ENCODE results near the gene CALML3.
A peak's percentile ranks its signal among the peaks of the same experiment; 100 is the strongest.

CALML3 gene

GRCh38 chr10:5545778-5546710 is 21.3 kb downstream of the CALML3 start:
- H3K4me1 ChIP-seq (ENCODE audit: control insufficient read depth, insufficient read depth, low read length) = peaks cover 11% of the 10 kb centered on the region
- H3K27ac ChIP-seq (ENCODE audit: low read depth, low read length) = peak overlapping the region; percentile 80
- no peaks in the 10 kb centered on the region for H3K36me3 ChIP-seq (ENCODE audit: control insufficient read depth, insufficient read depth, low read length)
- H3K27me3 ChIP-seq (ENCODE audit: control insufficient read depth, insufficient read depth, low read length) = no peaks in the 10 kb centered on the region
- no peak overlapping the region for H3K4me3 ChIP-seq (ENCODE audit: low read length)
- no peak overlapping the region for H3K9ac ChIP-seq (ENCODE audit: low read length)

DNA sequence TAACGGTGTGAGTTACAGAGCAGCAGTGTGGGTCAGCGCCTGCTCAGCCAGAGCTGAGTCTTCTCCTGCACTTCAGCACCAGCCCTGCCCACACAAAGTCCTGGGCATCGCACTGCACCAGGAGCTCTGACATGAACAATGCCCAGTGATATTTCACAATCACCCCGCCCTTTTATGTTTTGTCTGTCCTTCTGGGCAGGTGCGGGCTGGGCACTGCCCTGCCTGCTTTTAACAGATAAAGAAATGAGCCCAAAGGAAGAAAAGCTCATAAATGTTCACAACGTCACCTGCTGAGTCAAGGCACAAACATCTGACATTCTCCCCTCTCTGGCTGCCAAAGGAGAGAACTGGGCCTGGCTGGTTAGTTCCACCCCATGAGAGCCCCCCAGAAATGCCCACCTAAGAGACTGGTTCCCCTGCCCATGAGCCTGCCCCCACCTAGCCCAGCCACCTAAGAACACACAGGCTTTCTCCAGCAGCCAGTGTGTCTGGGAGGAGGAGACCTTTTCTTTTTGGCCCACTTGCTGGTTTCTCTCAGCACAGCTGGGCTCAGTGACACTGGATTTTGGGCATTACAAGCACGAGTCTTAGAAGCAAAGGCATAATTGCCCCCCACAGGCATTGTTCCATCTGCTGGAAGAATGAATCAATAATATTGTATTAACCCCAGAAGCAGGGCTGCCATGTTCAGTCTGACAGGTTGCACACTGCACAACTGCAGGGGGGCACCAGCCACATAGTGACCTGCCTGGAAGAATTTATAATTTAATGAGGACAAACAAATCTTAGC is 22.3 kb downstream of the CALML3 start:
- peak overlapping the region; percentile 80 for H3K27ac ChIP-seq (ENCODE audit: low read depth, low read length)
- H3K4me1 ChIP-seq (ENCODE audit: control insufficient read depth, insufficient read depth, low read length) = peaks cover 11% of the 10 kb centered on the region
- H3K9ac ChIP-seq (ENCODE audit: low read length) = peak overlapping the region; percentile 69
- no peaks in the 10 kb centered on the region for H3K36me3 ChIP-seq (ENCODE audit: control insufficient read depth, insufficient read depth, low read length)
- H3K27me3 ChIP-seq (ENCODE audit: control insufficient read depth, insufficient read depth, low read length) = no peaks in the 10 kb centered on the region
- peak overlapping the region; percentile 44 for H3K4me3 ChIP-seq (ENCODE audit: low read length)

DNA sequence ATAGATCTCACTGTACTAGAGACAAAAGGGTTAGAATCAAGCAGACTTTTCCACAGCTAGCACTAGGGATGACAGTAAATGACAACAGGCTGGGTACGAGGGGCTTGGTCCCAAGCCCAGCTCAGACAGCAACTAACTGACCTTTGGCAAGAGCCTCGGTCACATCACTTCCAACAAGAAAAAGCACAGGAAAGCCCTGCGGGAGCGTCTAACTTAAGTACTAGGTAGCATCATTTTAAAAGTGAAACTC is 22.8 kb downstream of the CALML3 start:
- Histone ChIP-seq H3K36me3 (ENCODE audit: control insufficient read depth, insufficient read depth, low read length) (no peaks in the 10 kb centered on the region), H3K27me3 (ENCODE audit: control insufficient read depth, insufficient read depth, low read length) (no peaks in the 10 kb centered on the region), H3K27ac (ENCODE audit: low read depth, low read length) (peak overlapping the region; percentile 80), H3K4me3 (ENCODE audit: low read length) (peak overlapping the region; percentile 44), H3K9ac (ENCODE audit: low read length) (peak overlapping the region; percentile 69), H3K4me1 (ENCODE audit: control insufficient read depth, insufficient read depth, low read length) (peaks cover 11% of the 10 kb centered on the region)

DNA sequence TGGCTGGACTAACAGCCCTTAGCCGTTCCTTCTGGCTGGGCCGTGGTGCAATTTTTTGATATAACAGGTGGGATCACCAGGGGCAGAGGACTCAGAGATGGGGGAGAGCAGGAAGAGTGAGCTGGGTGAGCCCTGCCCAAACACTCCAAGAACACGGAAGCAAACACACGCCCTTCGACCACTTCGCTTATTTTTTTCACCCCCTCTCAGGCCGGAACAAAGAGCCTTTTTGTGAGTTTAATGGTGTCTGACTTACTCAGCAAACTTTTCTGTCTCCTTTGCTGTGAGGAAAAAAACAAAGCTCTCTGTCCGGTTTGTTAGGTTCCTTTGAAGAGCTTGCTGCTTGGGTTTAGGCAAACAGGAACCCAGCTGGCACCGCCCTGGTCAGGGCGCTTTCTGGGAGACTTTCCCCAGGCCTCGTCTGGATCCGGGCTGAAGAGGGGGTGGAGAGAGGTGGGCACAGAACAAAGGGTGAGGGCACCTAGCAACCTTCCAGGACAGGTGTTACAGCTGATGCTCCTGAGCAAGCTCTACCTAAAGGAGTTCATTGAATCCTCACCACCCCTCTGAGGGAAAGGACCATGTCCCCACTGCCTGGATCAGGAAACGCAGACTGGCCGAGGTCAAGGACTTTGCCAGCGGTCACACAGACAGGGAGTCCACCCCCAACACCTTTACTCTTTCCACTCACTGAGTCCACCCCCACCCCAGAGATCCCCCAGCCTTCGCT is 23.3 kb downstream of the CALML3 start:
- Histone ChIP-seq H3K9ac (ENCODE audit: low read length) (peak overlapping the region; percentile 0), H3K36me3 (ENCODE audit: control insufficient read depth, insufficient read depth, low read length) (no peaks in the 10 kb centered on the region), H3K4me3 (ENCODE audit: low read length) (peak overlapping the region; percentile 44), H3K27me3 (ENCODE audit: control insufficient read depth, insufficient read depth, low read length) (no peaks in the 10 kb centered on the region), H3K4me1 (ENCODE audit: control insufficient read depth, insufficient read depth, low read length) (peaks cover 11% of the 10 kb centered on the region), H3K27ac (ENCODE audit: low read depth, low read length) (peak overlapping the region; percentile 80)

DNA sequence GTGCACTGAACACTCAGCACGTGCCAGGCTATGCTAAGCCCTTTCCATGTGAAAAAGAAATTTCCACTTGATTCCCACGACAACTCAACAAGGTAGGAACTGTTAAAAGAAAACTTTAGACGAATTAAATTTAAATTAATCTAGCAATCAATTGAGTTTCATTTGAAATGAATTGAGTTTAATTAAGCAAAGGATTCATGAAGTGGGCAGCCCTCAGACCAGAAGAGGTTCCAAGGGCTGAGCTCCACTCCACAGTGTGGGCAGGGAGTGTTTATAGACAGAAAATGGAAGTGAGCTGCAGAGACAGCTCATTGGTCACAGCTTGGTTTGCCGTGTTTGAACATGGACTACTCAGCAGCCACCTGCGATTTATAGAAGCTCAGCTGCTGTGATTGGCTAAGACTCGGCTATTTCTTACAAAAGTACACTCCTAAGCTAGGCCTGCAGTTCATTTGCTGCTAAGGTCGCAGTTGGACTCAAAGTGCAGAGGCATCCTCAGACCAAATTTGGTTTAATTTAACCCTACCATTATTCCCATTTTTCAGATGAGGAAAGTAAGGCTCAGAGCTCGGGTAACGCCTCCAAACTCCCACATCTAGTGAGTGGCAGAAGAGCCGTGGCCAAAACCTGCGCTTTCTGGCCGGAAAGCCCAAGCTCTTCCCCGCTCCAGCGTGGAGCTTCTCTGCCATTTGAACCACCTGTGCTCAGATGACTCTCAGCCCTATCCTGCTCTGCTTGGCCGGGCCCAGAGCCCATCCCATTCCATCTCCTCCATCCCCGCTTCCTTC is 24.9 kb downstream of the CALML3 start:
- H3K36me3 ChIP-seq (ENCODE audit: control insufficient read depth, insufficient read depth, low read length) = no peaks in the 10 kb centered on the region
- H3K4me1 ChIP-seq (ENCODE audit: control insufficient read depth, insufficient read depth, low read length) = peaks cover 19% of the 10 kb centered on the region
- no peak overlapping the region for H3K4me3 ChIP-seq (ENCODE audit: low read length)
- H3K27me3 ChIP-seq (ENCODE audit: control insufficient read depth, insufficient read depth, low read length) = no peaks in the 10 kb centered on the region
- no peak overlapping the region for H3K27ac ChIP-seq (ENCODE audit: low read depth, low read length)
- no peak overlapping the region for H3K9ac ChIP-seq (ENCODE audit: low read length)

GRCh38 chr10:5550250-5550545 is 25.4 kb downstream of the CALML3 start:
- H3K27ac ChIP-seq (ENCODE audit: low read depth, low read length) = no peak overlapping the region

GRCh38 chr10:5550621-5551530 is 26.1 kb downstream of the CALML3 start:
- peak overlapping the region; percentile 10 for H3K27ac ChIP-seq (ENCODE audit: low read depth, low read length)
- H3K27me3 ChIP-seq (ENCODE audit: control insufficient read depth, insufficient read depth, low read length) = no peaks in the 10 kb centered on the region
- no peaks in the 10 kb centered on the region for H3K36me3 ChIP-seq (ENCODE audit: control insufficient read depth, insufficient read depth, low read length)
- H3K4me1 ChIP-seq (ENCODE audit: control insufficient read depth, insufficient read depth, low read length) = peaks cover 28% of the 10 kb centered on the region
- no peak overlapping the region for H3K4me3 ChIP-seq (ENCODE audit: low read length)
- H3K9ac ChIP-seq (ENCODE audit: low read length) = no peak overlapping the region

More at GRCh38 chr10:5550250-5550545, 25.4 kb downstream of the CALML3 start:
- Histone ChIP-seq H3K4me1 (ENCODE audit: control insufficient read depth, insufficient read depth, low read length) (peaks cover 25% of the 10 kb centered on the region), H3K4me3 (ENCODE audit: low read length) (no peak overlapping the region), H3K9ac (ENCODE audit: low read length) (no peak overlapping the region), H3K36me3 (ENCODE audit: control insufficient read depth, insufficient read depth, low read length) (no peaks in the 10 kb centered on the region), H3K27me3 (ENCODE audit: control insufficient read depth, insufficient read depth, low read length) (no peaks in the 10 kb centered on the region)

DNA sequence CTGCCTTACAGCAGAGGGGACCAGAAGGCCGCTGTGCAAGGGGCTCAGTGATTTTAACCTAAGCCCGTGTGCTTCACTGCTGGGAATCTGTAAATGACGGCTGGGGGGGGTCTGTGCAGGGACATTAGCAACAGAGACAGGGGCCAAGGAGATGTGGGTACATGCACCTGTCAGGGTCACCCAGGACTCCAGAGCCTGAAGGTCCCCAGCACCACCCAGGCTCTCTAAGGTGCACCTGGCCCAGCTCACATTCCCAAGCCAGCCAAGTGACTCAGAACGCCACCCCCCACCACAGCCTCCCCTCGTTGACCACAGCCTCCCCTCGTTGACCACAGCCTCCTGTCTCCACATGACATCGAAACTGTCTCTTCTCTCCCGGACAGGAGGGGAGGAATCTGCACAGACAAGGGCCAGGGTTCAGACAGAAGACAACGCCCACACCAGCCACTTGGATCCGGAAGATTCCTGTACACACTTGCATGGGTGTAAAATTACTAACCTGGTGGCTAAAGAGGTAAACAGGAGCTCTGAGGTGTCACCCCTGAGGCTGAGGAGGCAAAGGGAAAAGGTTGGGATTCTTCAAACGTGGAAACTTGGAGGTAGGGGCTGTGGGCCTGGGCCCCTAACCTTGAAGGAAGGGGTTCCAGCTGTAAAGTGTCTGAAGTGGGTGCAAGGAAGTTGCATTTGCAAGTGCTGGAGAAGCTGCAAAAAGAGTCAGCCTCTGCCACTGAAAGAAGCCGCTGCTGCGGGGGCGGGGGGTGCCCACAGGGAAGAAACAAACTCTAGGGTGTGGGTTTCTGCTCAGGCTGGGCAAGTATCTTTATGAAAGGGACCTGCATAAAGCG is 27.0 kb downstream of the CALML3 start:
- H3K27me3 ChIP-seq (ENCODE audit: control insufficient read depth, insufficient read depth, low read length) = no peaks in the 10 kb centered on the region
- no peaks in the 10 kb centered on the region for H3K36me3 ChIP-seq (ENCODE audit: control insufficient read depth, insufficient read depth, low read length)
- no peak overlapping the region for H3K4me3 ChIP-seq (ENCODE audit: low read length)
- peak overlapping the region; percentile 10 for H3K27ac ChIP-seq (ENCODE audit: low read depth, low read length)
- H3K9ac ChIP-seq (ENCODE audit: low read length) = peak overlapping the region; percentile 16
- peaks cover 28% of the 10 kb centered on the region for H3K4me1 ChIP-seq (ENCODE audit: control insufficient read depth, insufficient read depth, low read length)

- H3K9ac ChIP-seq (ENCODE audit: low read length) = no peak overlapping the region
- H3K4me1 ChIP-seq (ENCODE audit: control insufficient read depth, insufficient read depth, low read length) = peaks cover 23% of the 10 kb centered on the region
- no peak overlapping the region for H3K27ac ChIP-seq (ENCODE audit: low read depth, low read length)
These were observed 27.9 kb downstream of the CALML3 start for GRCh38 chr10:5552376-5553321.

More at GRCh38 chr10:5552376-5553321, 27.9 kb downstream of the CALML3 start:
- no peaks in the 10 kb centered on the region for H3K36me3 ChIP-seq (ENCODE audit: control insufficient read depth, insufficient read depth, low read length)
- no peak overlapping the region for H3K4me3 ChIP-seq (ENCODE audit: low read length)
- H3K27me3 ChIP-seq (ENCODE audit: control insufficient read depth, insufficient read depth, low read length) = no peaks in the 10 kb centered on the region

Data from rectal smooth muscle tissue (tissue), 1 donor.